GM23338 (cell line): ENCODE data around the gene RPS2.

Experiments
- CREB1 ChIP-seq: fragments of 250-450 bp; sonication (Bioruptor Pico); IDR thresholded peaks from 2 replicates; pipeline ENCODE4 v1.5.0; 2020; ENCODE audit warnings: low read depth, mild to moderate bottlenecking, moderate library complexity
- EZH2 ChIP-seq: fragments of 200-600 bp; sonication (generic); IDR thresholded peaks from one replicate; pipeline ENCODE4 v1.8.0; 2017; ENCODE audit warnings: antibody characterized with exemption, mild to moderate bottlenecking, low read depth; ENCODE audit not compliant: unreplicated experiment
- EZH2phosphoT487 ChIP-seq: fragments of 200-600 bp; sonication (generic); IDR thresholded peaks from one replicate; pipeline ENCODE4 v1.8.1; 2018; ENCODE audit warnings: antibody characterized with exemption; ENCODE audit not compliant: unreplicated experiment
- JUNB ChIP-seq: IDR thresholded peaks from one replicate; pipeline ENCODE4 v1.6.1; 2016; ENCODE audit warnings: antibody characterized with exemption; ENCODE audit not compliant: unreplicated experiment
- POLR2AphosphoS5 ChIP-seq: IDR thresholded peaks from 2 replicates; pipeline ENCODE4 v1.6.1; 2016; ENCODE audit warnings: antibody characterized with exemption, low read depth
- ZNF114 ChIP-seq: fragments of 250-450 bp; sonication (Bioruptor Pico); IDR thresholded peaks from 2 replicates; pipeline ENCODE4 v1.5.0; 2020; ENCODE audit warnings: mild to moderate bottlenecking, moderate library complexity
- ZNF331 ChIP-seq: fragments of 250-450 bp; sonication (Bioruptor Pico); IDR thresholded peaks from 2 replicates; pipeline ENCODE4 v1.5.0; 2020; ENCODE audit warnings: low read depth, mild to moderate bottlenecking, moderate library complexity
- TF ChIP-seq, protein P1 (sequence below): IDR thresholded peaks from one replicate; pipeline ENCODE4 v1.6.1; 2018; ENCODE audit warnings: antibody characterized with exemption; ENCODE audit not compliant: unreplicated experiment
- TF ChIP-seq, protein P2 (sequence below), 2 experiments: fragments of 200-600 bp in 1 of 2; sonication (generic) in 1 of 2; conservative IDR thresholded peaks; 2 replicates each; pipeline versions ENCODE4 v1.5.1 to v1.6.1; 2016 to 2017; ENCODE audit warnings: antibody characterized with exemption in 2 of 2, low read depth in 2 of 2, mild to moderate bottlenecking in 2 of 2, moderate library complexity in 1 of 2

DNA sequence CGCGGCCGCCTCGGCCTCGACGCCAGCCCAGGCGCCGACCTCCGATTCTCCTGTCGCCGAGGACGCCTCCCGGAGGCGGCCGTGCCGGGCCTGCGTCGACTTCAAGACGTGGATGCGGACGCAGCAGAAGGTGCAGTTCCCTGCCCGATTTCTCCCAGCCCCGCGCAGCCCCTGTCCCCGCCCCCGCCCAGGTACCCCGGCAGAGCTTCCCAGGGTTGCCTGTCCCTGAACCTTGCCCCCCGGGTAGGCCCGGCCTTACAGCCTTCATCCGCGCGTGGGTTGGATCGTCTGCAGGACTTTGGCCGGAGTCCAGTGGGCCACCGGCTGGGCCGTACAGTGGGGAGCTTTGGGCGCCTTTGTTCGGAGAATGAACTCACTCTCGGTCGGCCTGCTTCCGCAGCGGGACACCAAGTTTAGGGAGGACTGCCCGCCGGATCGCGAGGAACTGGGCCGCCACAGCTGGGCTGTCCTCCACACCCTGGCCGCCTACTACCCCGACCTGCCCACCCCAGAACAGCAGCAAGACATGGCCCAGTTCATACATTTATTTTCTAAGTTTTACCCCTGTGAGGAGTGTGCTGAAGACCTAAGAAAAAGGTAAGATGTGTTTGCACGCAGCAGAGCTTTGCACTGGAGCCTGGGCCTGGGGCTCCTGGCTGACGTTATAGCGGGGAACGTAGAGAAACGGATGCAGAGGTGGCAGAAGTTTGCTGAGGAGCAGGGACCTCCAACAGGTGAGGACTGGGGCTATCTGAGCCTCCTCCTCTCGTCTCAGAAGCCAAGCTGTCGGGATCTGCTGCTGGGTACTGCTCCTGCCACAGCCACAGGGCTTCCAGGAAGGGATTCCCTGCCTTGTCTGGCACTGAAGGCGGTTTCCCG lies 20.0 kb upstream of the RPS2 start:
- TF ChIP-seq, protein P1, sequence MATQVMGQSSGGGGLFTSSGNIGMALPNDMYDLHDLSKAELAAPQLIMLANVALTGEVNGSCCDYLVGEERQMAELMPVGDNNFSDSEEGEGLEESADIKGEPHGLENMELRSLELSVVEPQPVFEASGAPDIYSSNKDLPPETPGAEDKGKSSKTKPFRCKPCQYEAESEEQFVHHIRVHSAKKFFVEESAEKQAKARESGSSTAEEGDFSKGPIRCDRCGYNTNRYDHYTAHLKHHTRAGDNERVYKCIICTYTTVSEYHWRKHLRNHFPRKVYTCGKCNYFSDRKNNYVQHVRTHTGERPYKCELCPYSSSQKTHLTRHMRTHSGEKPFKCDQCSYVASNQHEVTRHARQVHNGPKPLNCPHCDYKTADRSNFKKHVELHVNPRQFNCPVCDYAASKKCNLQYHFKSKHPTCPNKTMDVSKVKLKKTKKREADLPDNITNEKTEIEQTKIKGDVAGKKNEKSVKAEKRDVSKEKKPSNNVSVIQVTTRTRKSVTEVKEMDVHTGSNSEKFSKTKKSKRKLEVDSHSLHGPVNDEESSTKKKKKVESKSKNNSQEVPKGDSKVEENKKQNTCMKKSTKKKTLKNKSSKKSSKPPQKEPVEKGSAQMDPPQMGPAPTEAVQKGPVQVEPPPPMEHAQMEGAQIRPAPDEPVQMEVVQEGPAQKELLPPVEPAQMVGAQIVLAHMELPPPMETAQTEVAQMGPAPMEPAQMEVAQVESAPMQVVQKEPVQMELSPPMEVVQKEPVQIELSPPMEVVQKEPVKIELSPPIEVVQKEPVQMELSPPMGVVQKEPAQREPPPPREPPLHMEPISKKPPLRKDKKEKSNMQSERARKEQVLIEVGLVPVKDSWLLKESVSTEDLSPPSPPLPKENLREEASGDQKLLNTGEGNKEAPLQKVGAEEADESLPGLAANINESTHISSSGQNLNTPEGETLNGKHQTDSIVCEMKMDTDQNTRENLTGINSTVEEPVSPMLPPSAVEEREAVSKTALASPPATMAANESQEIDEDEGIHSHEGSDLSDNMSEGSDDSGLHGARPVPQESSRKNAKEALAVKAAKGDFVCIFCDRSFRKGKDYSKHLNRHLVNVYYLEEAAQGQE: no peak
- TF ChIP-seq, protein P2, sequence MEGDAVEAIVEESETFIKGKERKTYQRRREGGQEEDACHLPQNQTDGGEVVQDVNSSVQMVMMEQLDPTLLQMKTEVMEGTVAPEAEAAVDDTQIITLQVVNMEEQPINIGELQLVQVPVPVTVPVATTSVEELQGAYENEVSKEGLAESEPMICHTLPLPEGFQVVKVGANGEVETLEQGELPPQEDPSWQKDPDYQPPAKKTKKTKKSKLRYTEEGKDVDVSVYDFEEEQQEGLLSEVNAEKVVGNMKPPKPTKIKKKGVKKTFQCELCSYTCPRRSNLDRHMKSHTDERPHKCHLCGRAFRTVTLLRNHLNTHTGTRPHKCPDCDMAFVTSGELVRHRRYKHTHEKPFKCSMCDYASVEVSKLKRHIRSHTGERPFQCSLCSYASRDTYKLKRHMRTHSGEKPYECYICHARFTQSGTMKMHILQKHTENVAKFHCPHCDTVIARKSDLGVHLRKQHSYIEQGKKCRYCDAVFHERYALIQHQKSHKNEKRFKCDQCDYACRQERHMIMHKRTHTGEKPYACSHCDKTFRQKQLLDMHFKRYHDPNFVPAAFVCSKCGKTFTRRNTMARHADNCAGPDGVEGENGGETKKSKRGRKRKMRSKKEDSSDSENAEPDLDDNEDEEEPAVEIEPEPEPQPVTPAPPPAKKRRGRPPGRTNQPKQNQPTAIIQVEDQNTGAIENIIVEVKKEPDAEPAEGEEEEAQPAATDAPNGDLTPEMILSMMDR (conservative IDR thresholded peaks at IDR 0.05; ENCODE audit: low read depth in 2 of 2): no peak
- TF ChIP-seq ZNF114 (CRISPR knock-in tag) (no peak), CREB1 (CRISPR knock-in tag) (no peak), EZH2 (no peak), POLR2AphosphoS5 (no peak), JUNB (no peak), EZH2phosphoT487 (no peak), ZNF331 (no peak)
